ENCODE results near the gene B4GALNT3.

DNA sequence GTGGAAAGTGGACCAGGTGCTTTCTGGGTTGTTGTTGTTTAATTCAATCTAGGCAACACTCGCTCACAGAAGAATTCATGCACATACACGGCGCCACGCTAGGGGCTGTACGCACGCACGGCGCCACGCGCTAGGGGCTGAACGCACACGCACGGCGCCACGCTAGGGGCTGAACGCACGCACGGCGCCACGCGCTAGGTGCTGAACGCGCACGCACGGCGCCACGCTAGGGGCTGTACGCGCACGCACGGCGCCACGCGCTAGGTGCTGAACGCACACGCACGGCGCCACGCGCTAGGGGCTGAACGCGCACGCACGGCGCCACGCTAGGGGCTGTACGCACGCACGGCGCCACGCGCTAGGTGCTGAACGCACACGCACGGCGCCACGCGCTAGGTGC is 149.2 kb downstream of the B4GALNT3 start:
- TF ChIP-seq, protein P1, sequence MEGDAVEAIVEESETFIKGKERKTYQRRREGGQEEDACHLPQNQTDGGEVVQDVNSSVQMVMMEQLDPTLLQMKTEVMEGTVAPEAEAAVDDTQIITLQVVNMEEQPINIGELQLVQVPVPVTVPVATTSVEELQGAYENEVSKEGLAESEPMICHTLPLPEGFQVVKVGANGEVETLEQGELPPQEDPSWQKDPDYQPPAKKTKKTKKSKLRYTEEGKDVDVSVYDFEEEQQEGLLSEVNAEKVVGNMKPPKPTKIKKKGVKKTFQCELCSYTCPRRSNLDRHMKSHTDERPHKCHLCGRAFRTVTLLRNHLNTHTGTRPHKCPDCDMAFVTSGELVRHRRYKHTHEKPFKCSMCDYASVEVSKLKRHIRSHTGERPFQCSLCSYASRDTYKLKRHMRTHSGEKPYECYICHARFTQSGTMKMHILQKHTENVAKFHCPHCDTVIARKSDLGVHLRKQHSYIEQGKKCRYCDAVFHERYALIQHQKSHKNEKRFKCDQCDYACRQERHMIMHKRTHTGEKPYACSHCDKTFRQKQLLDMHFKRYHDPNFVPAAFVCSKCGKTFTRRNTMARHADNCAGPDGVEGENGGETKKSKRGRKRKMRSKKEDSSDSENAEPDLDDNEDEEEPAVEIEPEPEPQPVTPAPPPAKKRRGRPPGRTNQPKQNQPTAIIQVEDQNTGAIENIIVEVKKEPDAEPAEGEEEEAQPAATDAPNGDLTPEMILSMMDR (IDR thresholded peaks at IDR 0.05), result no peak
- TF ChIP-seq POLR2A (IDR thresholded peaks at IDR 0.05), result no peak
